Adipocyte (in vitro differentiated cells): Measurements from ENCODE around the gene FOXN3.
"Not testable (repeated sequence)": the region's sequence is repeated elsewhere in the genome, so short reads cannot be mapped to it uniquely, and the experiment has no call there.

Source experiments
- DNase-seq: peaks from one replicate; pipeline ENCODE4 v3.0.0-alpha.2; 2015; ENCODE audit warnings: low read depth
- H3K27me3 ChIP-seq: replicated peaks from 2 replicates; pipeline ENCODE4 v1.7.0; 2013; ENCODE audit warnings: mild to moderate bottlenecking, low read length, moderate library complexity; ENCODE audit not compliant: control insufficient read depth, insufficient read depth
- H3K36me3 ChIP-seq: 2 replicates; pipeline ENCODE4 v1.7.0; 2013; ENCODE audit warnings: low read length, mild to moderate bottlenecking, moderate library complexity; ENCODE audit not compliant: control insufficient read depth, insufficient read depth, severe bottlenecking
- H3K4me1 ChIP-seq: 2 replicates; pipeline ENCODE4 v1.7.0; 2013; ENCODE audit warnings: mild to moderate bottlenecking, low read length, moderate library complexity; ENCODE audit not compliant: control insufficient read depth, insufficient read depth
- H3K4me3 ChIP-seq: 2 replicates; pipeline ENCODE4 v1.7.0; 2013; ENCODE audit warnings: mild to moderate bottlenecking, low read length, moderate library complexity
- H3K9ac ChIP-seq: 2 replicates; pipeline ENCODE4 v1.7.0; 2013; ENCODE audit warnings: mild to moderate bottlenecking, low read length, moderate library complexity
- H3K9me3 ChIP-seq: 2 replicates; pipeline ENCODE4 v1.7.0; 2013; ENCODE audit warnings: mild to moderate bottlenecking, low read length, moderate library complexity; ENCODE audit not compliant: control insufficient read depth

FOXN3 gene

DNA sequence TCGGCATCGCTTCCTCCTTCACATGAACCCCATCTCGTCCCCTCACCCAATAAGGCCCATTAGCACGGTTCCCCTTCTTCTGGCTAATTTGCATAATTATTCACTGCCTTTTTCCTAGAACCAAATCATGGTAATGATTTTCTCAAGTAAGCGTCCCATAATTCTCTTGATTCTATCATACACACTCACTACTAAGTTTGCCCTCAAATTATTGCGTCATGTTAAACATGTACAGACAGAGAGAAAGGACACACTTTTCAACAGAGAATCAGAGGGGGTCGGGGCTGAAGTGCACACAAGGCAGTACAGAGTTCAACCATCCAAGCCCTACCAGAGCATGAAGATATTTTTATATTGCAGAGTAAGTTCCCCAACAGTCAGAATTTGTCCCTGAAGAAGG is 256.6 kb downstream of the FOXN3 start:
- Histone ChIP-seq H3K36me3 (peaks cover 38% of the 10 kb centered on the region), H3K9ac (no peak overlapping the region), H3K4me3 (no peak overlapping the region), H3K9me3 (no peaks in the 10 kb centered on the region), H3K27me3 (no peaks in the 10 kb centered on the region), H3K4me1 (peaks cover 5% of the 10 kb centered on the region)
- DNase-seq = no peak

DNA sequence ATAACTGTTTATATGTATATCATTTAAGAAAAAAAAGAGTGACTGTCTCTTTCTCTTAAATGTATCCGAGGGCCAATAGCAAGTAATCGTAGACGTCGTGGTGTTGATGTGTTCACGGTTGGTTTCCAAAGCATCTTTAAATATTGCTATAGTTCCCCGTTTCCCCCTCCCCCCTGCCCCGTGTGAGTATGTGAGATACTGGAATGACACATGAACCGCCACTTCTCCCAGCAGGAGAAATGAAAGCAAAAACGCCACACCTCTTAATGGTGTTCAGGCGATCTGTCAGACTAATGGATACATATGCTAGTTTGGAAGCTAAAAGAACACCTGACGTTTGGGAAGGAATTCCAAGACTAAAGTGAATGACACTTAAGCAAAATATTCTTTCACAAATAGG is 258.3 kb downstream of the FOXN3 start:
- Histone ChIP-seq H3K36me3 (peaks cover 29% of the 10 kb centered on the region), H3K9me3 (no peaks in the 10 kb centered on the region), H3K27me3 (no peaks in the 10 kb centered on the region), H3K4me3 (no peak overlapping the region), H3K9ac (no peak overlapping the region), H3K4me1 (no peaks in the 10 kb centered on the region)
- no peak for DNase-seq

DNA sequence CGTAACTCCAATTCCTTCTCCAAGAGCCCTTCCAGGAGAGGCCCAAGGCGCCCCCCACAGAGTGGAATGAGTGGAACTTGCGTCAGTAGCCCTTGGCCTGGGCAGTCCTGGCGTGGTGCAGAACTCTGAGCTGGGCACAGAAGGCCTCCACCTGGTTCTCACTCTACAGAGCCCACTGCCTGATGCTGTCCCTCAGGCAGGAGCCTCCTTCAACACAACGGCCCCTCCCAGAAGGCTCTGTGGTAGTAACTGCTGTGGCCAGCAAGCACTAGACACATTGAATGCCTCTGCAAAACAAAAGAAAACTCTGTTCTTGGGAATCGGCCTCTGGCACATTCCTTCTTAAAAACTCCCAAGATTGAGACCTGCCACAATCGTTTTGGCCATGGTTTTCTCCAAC is 258.9 kb downstream of the FOXN3 start:
- H3K36me3 ChIP-seq = peaks cover 25% of the 10 kb centered on the region
- H3K9me3 ChIP-seq, H3K4me3 ChIP-seq, H3K27me3 ChIP-seq, DNase-seq, H3K9ac ChIP-seq, H3K4me1 ChIP-seq: not testable (repeated sequence)

DNA sequence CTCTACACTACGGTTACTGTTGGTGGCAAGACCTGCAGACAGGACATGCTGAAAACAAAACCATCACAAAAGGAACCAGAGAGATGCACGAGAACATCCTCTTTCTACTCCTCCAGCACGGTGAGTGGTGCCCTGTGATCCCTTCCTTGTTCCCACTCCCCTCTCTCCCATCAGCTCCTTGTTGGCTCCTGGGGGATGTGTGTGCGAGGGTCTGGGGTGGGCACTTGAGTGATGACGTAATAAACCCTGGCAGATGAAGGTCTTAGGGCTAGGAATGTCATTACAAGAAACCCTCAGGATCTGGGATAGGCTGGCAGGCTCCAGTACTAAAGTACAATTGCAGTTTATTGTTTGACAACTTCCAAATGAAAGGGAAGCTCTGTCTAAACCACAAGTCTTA is 261.5 kb downstream of the FOXN3 start:
- H3K36me3 ChIP-seq = peaks cover 8% of the 10 kb centered on the region
- no peaks in the 10 kb centered on the region for H3K9me3 ChIP-seq
- no peaks in the 10 kb centered on the region for H3K27me3 ChIP-seq
- H3K9ac ChIP-seq = no peak overlapping the region
- DNase-seq = no peak
- no peak overlapping the region for H3K4me3 ChIP-seq
- no peaks in the 10 kb centered on the region for H3K4me1 ChIP-seq

DNA sequence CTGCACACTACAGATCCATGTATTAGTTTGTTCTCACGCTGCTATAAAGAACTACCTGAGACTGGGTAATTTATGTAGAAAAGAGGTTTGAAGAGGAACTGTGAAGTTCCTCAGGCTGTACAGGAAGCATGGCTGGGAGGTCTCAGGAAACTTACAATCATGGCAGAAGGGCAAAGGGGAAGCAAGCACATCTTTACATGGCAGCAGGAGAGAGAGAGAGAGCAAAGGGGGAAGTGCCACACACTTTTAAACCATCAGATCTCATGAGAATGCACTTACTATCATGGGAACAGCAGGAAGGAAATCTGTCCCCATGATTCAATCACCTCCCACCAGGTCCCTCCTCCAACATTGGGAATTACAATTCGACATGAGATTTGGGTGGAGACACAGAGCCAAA is 265.3 kb downstream of the FOXN3 start:
- not testable (repeated sequence) for H3K36me3 ChIP-seq, H3K4me3 ChIP-seq, H3K4me1 ChIP-seq, DNase-seq, H3K27me3 ChIP-seq, H3K9ac ChIP-seq, H3K9me3 ChIP-seq

DNA sequence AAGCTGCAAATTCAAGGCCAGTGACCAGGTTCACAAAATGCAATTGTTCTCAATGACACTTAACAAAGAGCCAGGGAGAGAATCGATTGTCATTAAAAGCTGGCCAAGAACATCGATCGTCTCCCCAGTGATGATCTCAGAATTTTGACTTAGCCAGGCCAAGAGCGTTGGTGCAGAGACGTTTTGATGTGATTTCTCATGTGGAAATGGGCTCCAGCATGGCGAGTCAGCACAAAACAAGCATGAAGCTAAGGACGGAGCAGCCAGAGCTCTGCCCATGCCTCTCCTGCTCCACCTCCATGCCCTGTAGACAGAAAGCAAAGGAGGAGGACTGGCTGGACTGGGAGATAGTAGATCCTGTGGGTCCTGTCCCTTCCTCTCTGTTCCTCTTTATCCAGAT is 270.8 kb downstream of the FOXN3 start:
- no peak overlapping the region for H3K9ac ChIP-seq
- no peaks in the 10 kb centered on the region for H3K27me3 ChIP-seq
- H3K9me3 ChIP-seq = no peaks in the 10 kb centered on the region
- H3K4me1 ChIP-seq = peaks cover 7% of the 10 kb centered on the region
- no peak overlapping the region for H3K4me3 ChIP-seq
- DNase-seq = peak; percentile 29
- H3K36me3 ChIP-seq = no peaks in the 10 kb centered on the region

DNA sequence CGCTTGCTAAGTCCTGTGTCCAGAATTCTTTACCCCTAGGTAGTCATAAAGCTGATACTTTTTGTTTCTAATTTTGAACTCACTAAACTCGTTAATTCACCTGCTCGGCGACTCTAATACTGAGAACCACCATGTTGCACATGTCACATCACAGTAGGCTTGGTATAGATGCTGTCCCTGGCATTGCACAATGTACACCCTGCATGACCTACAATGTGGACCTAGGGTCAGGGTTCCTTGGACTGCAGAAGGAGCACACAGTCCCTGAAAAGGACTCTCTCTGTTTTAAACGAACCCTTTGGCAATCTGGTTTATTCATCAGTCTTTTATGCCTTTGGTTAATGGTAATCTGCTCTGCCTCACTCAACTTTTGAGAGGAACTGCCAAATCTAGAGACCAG is 272.4 kb downstream of the FOXN3 start:
- H3K36me3 ChIP-seq = no peaks in the 10 kb centered on the region

DNA sequence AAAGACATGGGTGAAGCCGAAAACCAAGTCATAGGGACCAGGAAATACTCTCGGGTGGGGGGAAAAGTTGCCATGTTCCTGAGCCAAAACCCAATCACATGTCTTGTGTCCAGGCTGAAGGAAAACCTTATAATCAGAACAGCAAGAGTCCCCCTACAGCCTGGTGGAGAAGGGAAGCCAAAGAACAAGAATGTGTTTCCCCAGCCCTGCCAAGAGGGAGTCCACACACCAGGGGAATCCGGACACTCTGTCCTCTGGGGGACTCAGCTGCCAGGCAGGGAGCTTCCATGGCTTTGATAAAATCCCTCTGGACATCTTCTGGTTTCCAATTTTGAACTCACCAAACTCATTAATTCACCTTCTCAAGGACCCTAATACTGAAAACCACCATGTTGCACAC is 273.0 kb downstream of the FOXN3 start:
- Histone ChIP-seq H3K4me1 (peaks cover 7% of the 10 kb centered on the region), H3K36me3 (no peaks in the 10 kb centered on the region), H3K9ac (no peak overlapping the region), H3K4me3 (no peak overlapping the region), H3K27me3 (no peaks in the 10 kb centered on the region), H3K9me3 (no peaks in the 10 kb centered on the region)
- DNase-seq = no peak

More for the DNA sequence above, 272.4 kb downstream of the FOXN3 start:
- H3K9me3 ChIP-seq = no peaks in the 10 kb centered on the region
- H3K27me3 ChIP-seq = no peaks in the 10 kb centered on the region
- H3K4me1 ChIP-seq = peaks cover 7% of the 10 kb centered on the region
- no peak overlapping the region for H3K9ac ChIP-seq
- H3K4me3 ChIP-seq = no peak overlapping the region
- no peak for DNase-seq

DNA sequence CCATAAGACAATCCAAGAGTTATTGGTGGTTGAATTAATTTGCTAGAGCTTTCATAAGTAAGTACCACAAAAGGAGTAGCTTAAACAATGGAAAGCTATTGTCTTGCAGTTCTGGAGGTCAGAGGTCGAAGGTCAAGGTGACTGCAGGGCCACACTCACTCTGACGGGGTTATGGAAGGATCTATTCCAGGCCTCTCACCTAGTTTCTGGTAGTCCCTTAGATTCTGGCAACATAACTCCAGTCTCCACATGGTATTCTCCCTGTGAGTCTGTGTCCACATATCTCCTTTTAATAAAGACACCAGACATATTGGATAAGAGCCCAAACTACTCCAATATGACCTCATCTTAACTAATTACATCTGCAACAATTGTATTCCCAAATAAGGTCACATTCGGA is 273.4 kb downstream of the FOXN3 start:
- no peaks in the 10 kb centered on the region for H3K36me3 ChIP-seq
- H3K9ac ChIP-seq = no peak overlapping the region
- DNase-seq = no peak
- peaks cover 7% of the 10 kb centered on the region for H3K4me1 ChIP-seq
- H3K4me3 ChIP-seq = no peak overlapping the region
- no peaks in the 10 kb centered on the region for H3K27me3 ChIP-seq
- H3K9me3 ChIP-seq = no peaks in the 10 kb centered on the region

DNA sequence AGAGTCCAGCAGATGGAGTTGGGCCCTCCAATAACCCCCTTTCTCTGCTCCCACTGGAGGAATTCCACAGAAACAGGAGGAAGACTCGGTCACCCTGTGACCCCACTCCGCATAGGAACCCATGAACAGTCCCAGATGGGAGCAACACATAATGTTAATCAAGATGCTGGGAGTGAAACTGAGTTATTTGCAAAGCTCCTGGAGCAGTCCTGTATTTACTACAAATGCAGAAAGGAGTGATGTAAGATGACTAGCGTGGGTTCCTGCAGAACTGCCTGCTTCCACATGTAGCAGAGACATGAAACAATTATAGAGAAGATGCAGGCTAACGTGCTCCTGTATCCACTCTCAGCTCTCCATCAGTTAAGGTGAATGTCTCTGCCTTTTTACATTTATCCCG is 274.7 kb downstream of the FOXN3 start:
- Histone ChIP-seq H3K9ac (no peak overlapping the region), H3K9me3 (no peaks in the 10 kb centered on the region), H3K27me3 (no peaks in the 10 kb centered on the region), H3K36me3 (no peaks in the 10 kb centered on the region), H3K4me3 (no peak overlapping the region), H3K4me1 (peaks cover 14% of the 10 kb centered on the region)
- DNase-seq = no peak

DNA sequence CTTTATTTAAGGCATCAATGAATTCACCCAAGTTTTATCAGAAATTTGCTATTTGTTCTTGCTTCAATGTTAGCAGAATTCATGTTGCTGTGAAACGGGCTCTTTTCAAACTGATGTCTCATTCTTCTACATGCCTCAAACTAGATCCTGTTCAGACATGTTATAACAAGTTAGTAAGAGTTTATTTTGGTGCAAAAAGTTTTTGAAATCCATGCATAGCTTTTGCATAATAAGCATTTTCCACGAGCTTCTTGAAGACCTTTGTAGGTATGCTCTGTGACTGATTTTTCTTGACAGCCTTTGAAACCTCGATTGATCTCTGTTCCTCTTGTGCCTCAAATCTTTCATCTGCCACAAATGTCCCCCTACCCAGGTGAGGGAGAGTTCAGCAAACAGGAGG is 275.2 kb downstream of the FOXN3 start:
- Histone ChIP-seq H3K4me3 (no peak overlapping the region), H3K9ac (no peak overlapping the region), H3K27me3 (no peaks in the 10 kb centered on the region), H3K36me3 (no peaks in the 10 kb centered on the region), H3K9me3 (peaks cover under 1% of the 10 kb centered on the region), H3K4me1 (peaks cover 19% of the 10 kb centered on the region)
- no peak for DNase-seq

DNA sequence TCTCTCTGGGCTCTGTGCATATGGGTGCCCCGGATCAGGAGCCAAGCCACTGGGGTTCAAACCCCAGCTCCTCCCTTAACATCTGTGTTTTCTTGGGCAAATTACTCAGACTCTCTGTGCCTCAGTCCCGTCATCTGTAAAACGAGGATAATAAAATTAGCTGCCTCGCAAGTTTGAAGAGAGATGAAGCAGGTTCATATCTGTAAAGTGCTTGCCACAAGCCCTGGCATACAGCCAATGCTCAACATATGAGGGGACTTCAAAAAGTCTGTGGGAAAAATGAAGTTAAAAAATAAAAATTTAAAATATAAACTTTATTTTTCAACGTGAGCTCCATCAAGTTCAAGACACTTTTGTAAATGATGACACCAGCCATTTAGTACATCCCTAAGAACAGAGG is 276.7 kb downstream of the FOXN3 start:
- no peaks in the 10 kb centered on the region for H3K36me3 ChIP-seq
- no peak overlapping the region for H3K4me3 ChIP-seq
- peaks cover 9% of the 10 kb centered on the region for H3K9me3 ChIP-seq
- peaks cover 19% of the 10 kb centered on the region for H3K4me1 ChIP-seq
- no peaks in the 10 kb centered on the region for H3K27me3 ChIP-seq
- DNase-seq = no peak
- no peak overlapping the region for H3K9ac ChIP-seq
